HCT116 (cell line): ENCODE data around the gene STEAP4. TPM values are rescaled to one million over a fixed set of nuclear protein-coding genes. Genes with fewer than 3 reads are reported as not detected.

Source experiments
- ATAC-seq: fragments of 200-7000 bp; cut with Tn5 transposase; 2 replicates; pipeline ENCODE4 v1.9.1; 2020; ENCODE audit warnings: mild to moderate bottlenecking, moderate library complexity
- BruUV-seq: library from RNA; stranded (reverse); fragments of 400-500 nt; replicated peaks from 2 replicates; lab custom pipeline; 2021; lab: Mats Ljungman, UMichigan
- CTCF ChIA-PET: fragments of 300-600 bp; sonication (Branson Sonifier 250); formaldehyde crosslinking; loops from one replicate; lab custom pipeline; 2021; ENCODE audit warnings: antibody characterized with exemption; lab: Charles Lee
- POLR2A ChIA-PET: fragments of 300-600, 350-600 bp; sonication (Branson Sonifier 250); formaldehyde crosslinking; loops from one replicate; lab custom pipeline; 2021; ENCODE audit warnings: antibody characterized with exemption; lab: Charles Lee
- RAD21 ChIA-PET, 2 experiments: fragments of 300-600 bp; sonication (Branson Sonifier 250); formaldehyde crosslinking; loops; one replicate each; lab custom pipeline; 2023; ENCODE audit warnings: low total read pairs in 2 of 2; ENCODE audit not compliant: uncharacterized antibody in 2 of 2, unreplicated experiment in 2 of 2, low non-redundant PET in 1 of 2; lab: Charles Lee
- DNase-seq: peaks from one replicate; pipeline ENCODE4 v3.0.0-alpha.2; 2010; ENCODE audit warnings: low read depth, low spot score
- H2AFZ ChIP-seq: fragments of 200-600 bp; shearing (Covaris generic), sonication (generic); 2 replicates; pipeline ENCODE4 v1.6.1; 2017; ENCODE audit warnings: low read depth, mixed run types, mixed read lengths, antibody characterized with exemption, low read length; ENCODE audit not compliant: poor library complexity, severe bottlenecking
- H3K27ac ChIP-seq: 2 replicates; pipeline ENCODE4 v1.5.1; 2012; ENCODE audit warnings: low read depth, low read length
- H3K27me3 ChIP-seq: fragments of 200-600 bp; sonication (generic); 2 replicates; pipeline ENCODE4 v1.6.1; 2016; ENCODE audit warnings: mixed run types, low read length, mixed read lengths; ENCODE audit not compliant: insufficient read depth
- H3K36me3 ChIP-seq, 2 experiments: fragments of 200-500 bp in 1 of 2; fragments of 200-600 bp in 1 of 2; sonication (Bioruptor generic) in 1 of 2; sonication (generic) in 1 of 2; 2 replicates each; pipeline versions ENCODE4 v1.5.1 to v1.6.1; 2014 to 2016; ENCODE audit warnings: low read length in 2 of 2, inconsistent platforms in 1 of 2, mixed read lengths in 1 of 2, mixed run types in 1 of 2; ENCODE audit not compliant: insufficient read depth in 2 of 2, control insufficient read depth in 1 of 2
- H3K4me1 ChIP-seq, 2 experiments: fragments of 200-600 bp in 1 of 2; sonication (generic) in 1 of 2; 2 replicates each; pipeline versions ENCODE4 v1.5.1 to v1.6.1; 2012 to 2017; ENCODE audit warnings: low read length in 2 of 2, inconsistent platforms in 1 of 2, mild to moderate bottlenecking in 1 of 2, mixed read lengths in 1 of 2, mixed run types in 1 of 2, moderate library complexity in 1 of 2; ENCODE audit not compliant: insufficient read depth in 2 of 2, control insufficient read depth in 1 of 2
- H3K4me2 ChIP-seq: fragments of 200-600 bp; sonication (generic); 2 replicates; pipeline ENCODE4 v1.6.1; 2017; ENCODE audit warnings: mixed run types, low read length, mixed read lengths
- H3K4me3 ChIP-seq, 2 experiments: fragments of 200-600 bp in 1 of 2; sonication (generic) in 1 of 2; replicated peaks in 1 of 2; 2 replicates each; pipeline ENCODE4 v1.5.1; 2011 to 2016; ENCODE audit warnings: low read length in 2 of 2, control low read depth in 1 of 2, low read depth in 1 of 2, mild to moderate bottlenecking in 1 of 2, mixed read lengths in 1 of 2, mixed run types in 1 of 2
- H3K79me2 ChIP-seq: fragments of 200-600 bp; sonication (generic); 2 replicates; pipeline ENCODE4 v1.6.1; 2017; ENCODE audit warnings: mild to moderate bottlenecking, mixed run types, low read length, moderate library complexity, mixed read lengths; ENCODE audit not compliant: insufficient read depth
- H3K9ac ChIP-seq: fragments of 200-600 bp; sonication (generic); 2 replicates; pipeline ENCODE4 v1.6.1; 2016; ENCODE audit warnings: low read length, mixed read lengths
- H3K9me2 ChIP-seq: fragments of 200-600 bp; sonication (generic), shearing (Covaris generic); 2 replicates; pipeline ENCODE4 v1.6.1; 2017; ENCODE audit warnings: mixed run types, mild to moderate bottlenecking, moderate library complexity; ENCODE audit not compliant: insufficient read depth
- H3K9me3 ChIP-seq, 2 experiments: fragments of 200-500 bp in 1 of 2; fragments of 200-600 bp in 1 of 2; sonication (Bioruptor generic) in 1 of 2; sonication (generic) in 1 of 2; 2 replicates each; pipeline ENCODE4 v1.6.1; 2014 to 2017; ENCODE audit warnings: low read length in 2 of 2, mixed read lengths in 2 of 2, inconsistent platforms in 1 of 2, low read depth in 1 of 2, mild to moderate bottlenecking in 1 of 2, mixed run types in 1 of 2, moderate library complexity in 1 of 2; ENCODE audit not compliant: control insufficient read depth in 1 of 2, insufficient read depth in 1 of 2
- H4K20me1 ChIP-seq: fragments of 200-600 bp; sonication (generic), shearing (Covaris generic); 2 replicates; pipeline ENCODE4 v1.6.1; 2017; ENCODE audit warnings: mixed run types, mild to moderate bottlenecking, moderate library complexity; ENCODE audit not compliant: insufficient read depth
- CBX3 ChIP-seq: IDR thresholded peaks from 2 replicates; pipeline ENCODE4 v1.6.1; 2012; ENCODE audit warnings: low read depth
- CEBPB ChIP-seq: IDR thresholded peaks from 2 replicates; pipeline ENCODE4 v1.6.1; 2012; ENCODE audit warnings: low read depth
- CTCF ChIP-seq, 3 experiments: fragments of 200-600 bp in 1 of 3; sonication (generic) in 1 of 3; IDR thresholded peaks in 2 of 3; conservative IDR thresholded peaks in 1 of 3; 2 replicates each; pipeline ENCODE4 v1.5.1; 2012 to 2017; ENCODE audit warnings: low read depth in 2 of 3, low read length in 2 of 3, antibody characterized with exemption in 1 of 3, borderline replicate concordance in 1 of 3, control low read depth in 1 of 3, mild to moderate bottlenecking in 1 of 3, mixed read lengths in 1 of 3, mixed run types in 1 of 3, moderate library complexity in 1 of 3; ENCODE audit not compliant: insufficient read depth in 1 of 3
- ELF1 ChIP-seq: IDR thresholded peaks from 2 replicates; pipeline ENCODE4 v1.6.1; 2012; ENCODE audit warnings: low read depth, borderline replicate concordance
- FOSL1 ChIP-seq: IDR thresholded peaks from 2 replicates; pipeline ENCODE4 v1.6.1; 2012; ENCODE audit warnings: low read depth
- RAD21 ChIP-seq: IDR thresholded peaks from 2 replicates; pipeline ENCODE4 v1.6.1; 2012; ENCODE audit warnings: low read depth, mild to moderate bottlenecking
- SIN3A ChIP-seq: IDR thresholded peaks from 2 replicates; pipeline ENCODE4 v1.6.1; 2012; ENCODE audit warnings: low read depth
- SP1 ChIP-seq: IDR thresholded peaks from 2 replicates; pipeline ENCODE4 v1.6.1; 2012; ENCODE audit warnings: low read depth
- SRF ChIP-seq: IDR thresholded peaks from 2 replicates; pipeline ENCODE4 v1.6.1; 2012; ENCODE audit warnings: low read depth
- YY1 ChIP-seq: IDR thresholded peaks from 2 replicates; pipeline ENCODE4 v1.6.1; 2011; ENCODE audit warnings: low read length, low read depth, moderate library complexity, mild to moderate bottlenecking; ENCODE audit not compliant: insufficient replicate concordance; ENCODE audit errors: extremely low read depth
- ZFX ChIP-seq: fragments of 450-650 bp; IDR thresholded peaks from 2 replicates; pipeline ENCODE4 v1.6.1; 2017
- intact Hi-C: fragments of 100-400 bp; cut with micrococcal nuclease; formaldehyde crosslinking; loops from 2 replicates; pipeline ENCODE4 v1.10.0; 2022
- total RNA-seq: library from RNA; stranded (reverse); gene quantifications from one replicate; pipeline ENCODE4 v1.2.1, GENCODE V29; 2021; ENCODE audit not compliant: unreplicated experiment

STEAP4 gene
- total RNA-seq, 1 experiment from 2014 or later, result 0.15 TPM

DNA sequence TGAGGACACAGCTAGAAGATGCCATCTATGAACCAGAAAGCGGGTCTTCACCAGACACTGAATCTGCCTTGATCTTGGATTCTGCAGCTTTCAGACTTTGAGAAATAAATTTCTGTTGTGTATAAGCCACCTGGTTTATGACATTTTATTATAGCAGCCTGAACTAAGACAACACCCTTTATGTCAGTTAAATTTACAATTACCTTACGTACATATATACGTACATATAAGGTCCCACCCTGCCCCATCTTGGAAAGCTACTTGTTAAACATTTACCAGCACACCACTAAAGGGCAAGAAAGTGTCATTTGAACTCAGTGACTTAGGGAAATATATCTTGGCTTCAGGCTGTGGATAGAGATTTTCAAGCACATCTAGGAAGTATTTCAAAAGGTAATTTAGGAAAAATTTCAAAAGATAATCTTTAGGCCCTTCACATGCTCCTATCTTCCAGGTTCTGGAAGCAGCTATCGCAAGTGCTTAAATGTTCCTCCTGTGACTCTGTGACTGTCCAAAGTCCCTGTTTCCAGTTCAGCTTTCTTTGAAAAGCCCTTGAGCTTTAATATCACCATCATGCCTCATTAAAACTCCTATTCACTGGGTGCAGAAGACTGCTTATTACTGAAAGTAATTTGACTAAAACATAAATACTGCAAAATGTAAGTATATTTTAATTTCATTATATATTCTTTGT, 77.2 kb downstream of the STEAP4 start:
- no peaks in the 10 kb centered on the region for H3K27me3 ChIP-seq
- no TSS peak for BruUV-seq
- POLR2A ChIA-PET, result no interaction called here
- no peak overlapping the region for H3K27ac ChIP-seq
- H3K4me1 ChIP-seq, result peaks cover 14 to 33% of the 10 kb centered on the region in 2 experiments
- RAD21 ChIA-PET, result no interaction called here
- intact Hi-C loops, result no loop called here
- no peak for DNase-seq
- TF ChIP-seq FOSL1 (no peak), ZFX (no peak), CEBPB (no peak), ELF1 (no peak), CBX3 (no peak), SRF (no peak), SIN3A (no peak), YY1 (no peak), CTCF (IDR thresholded peaks at IDR 0.05 in 2 of 3, conservative IDR thresholded peaks at IDR 0.05 in 1 of 3; ENCODE audit: borderline replicate concordance in 1 of 3, insufficient read depth in 1 of 3, low read depth in 2 of 3, low read length in 2 of 3) (no peak), RAD21 (no peak), SP1 (no peak)
- TF ChIP-seq, all 23 proteins: peak for 0
- CTCF ChIA-PET, result no interaction called here
- no peak overlapping the region for H3K4me3 ChIP-seq
- no peaks in the 10 kb centered on the region for H4K20me1 ChIP-seq
- ATAC-seq, result no peak
- H2AFZ ChIP-seq, result no peak overlapping the region
- H3K9me2 ChIP-seq, result no peaks in the 10 kb centered on the region
- no peaks in the 10 kb centered on the region for H3K79me2 ChIP-seq
- no peaks in the 10 kb centered on the region for H3K9me3 ChIP-seq
- H3K9ac ChIP-seq, result no peak overlapping the region
- no peak overlapping the region for H3K4me2 ChIP-seq
- H3K36me3 ChIP-seq, result no peaks in the 10 kb centered on the region
